ENCODE measurements around the gene SLC12A4. TPM values are rescaled to one million over a fixed set of nuclear protein-coding genes. Genes with fewer than 3 reads are reported as not detected.
"Not testable (repeated sequence)": the region's sequence is repeated elsewhere in the genome, so short reads cannot be mapped to it uniquely, and the experiment has no call there.

Gene SLC12A4
- 10 to 100 TPM; 31.8 to 45.4 TPM for total RNA-seq
- polyA plus RNA-seq (ENCODE audit: insufficient read length in 2 of 2): 10 to 100 TPM; 52.9 to 58.8 TPM
- long read RNA-seq, donor 1, full-length matches to known transcripts: 2 of 7 reads
- long read RNA-seq, donor 1, partial matches to known transcripts: 5 of 7 reads
- long read RNA-seq, donor 1, other reads (novel, unspliced or antisense): 0 of 7 reads
- long read RNA-seq, donor 2, partial matches to known transcripts: 5 of 5 reads
- long read RNA-seq, donor 2, other reads (novel, unspliced or antisense): 0 of 5 reads
- long read RNA-seq, donor 3, full-length matches to known transcripts: 1 of 1 reads
- long read RNA-seq, donor 3, partial matches to known transcripts: 0 of 1 reads
- long read RNA-seq, donor 3, other reads (novel, unspliced or antisense): 0 of 1 reads
- long read RNA-seq, donor 4, partial matches to known transcripts: 11 of 12 reads
- long read RNA-seq, donor 4, other reads (novel, unspliced or antisense): 0 of 12 reads

- Histone ChIP-seq H3K4me3 (ENCODE audit: low read depth, low read length) (peak within 1 kb of the TSS; percentile 79), H3K27me3 (ENCODE audit: control insufficient read depth, insufficient read depth, low read length) (peaks cover 19% of the 10 kb centered on the region), H3K9me3 (ENCODE audit: control insufficient read depth, insufficient read depth, low read length) (no peaks in the 10 kb centered on the region), H3K27ac (ENCODE audit: low read depth, low read length) (peak within 1 kb of the TSS; percentile 76), H3K4me1 (ENCODE audit: control insufficient read depth, insufficient read depth, low read length) (peaks cover 45% of the 10 kb centered on the region), H3K36me3 (ENCODE audit: control insufficient read depth, insufficient read depth, low read length) (peaks cover 5% of the 10 kb centered on the region)
- DNase-seq (ENCODE audit: low read depth in 4 of 6, low spot score in 6 of 6): peak in 4 of 6 donors; percentile 66 to 90 (median 68)
- 2% methylated on average over 78 of the region's 78 CpGs for WGBS (ENCODE audit: insufficient coverage)
These were observed at the start of gene SLC12A4 for GRCh38 chr16:67968400-67969253. TSS of gene SLC12A4 (minus strand) at chr16:67968637. CDS start at chr16:67968553, 84 bp downstream.

DNA sequence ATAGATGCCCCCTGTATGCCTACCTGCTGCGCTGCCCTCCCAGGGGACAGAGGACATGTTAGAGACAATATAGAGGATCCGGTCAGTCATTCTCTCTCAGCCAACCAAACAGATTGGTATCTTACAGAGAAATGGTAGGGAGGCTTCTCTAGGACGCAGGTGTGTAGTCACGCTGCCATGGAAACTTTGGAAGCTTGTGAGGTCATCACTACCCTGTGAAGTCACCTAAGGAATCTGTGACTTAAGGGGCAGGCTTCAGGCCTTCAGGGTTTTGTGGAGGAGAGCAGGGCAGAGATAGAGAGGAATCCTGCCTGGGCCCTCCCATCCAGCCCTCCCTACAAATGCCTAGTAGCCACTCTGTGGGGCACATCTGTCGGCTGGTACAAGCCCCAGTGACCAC lies 47.2 kb upstream of the SLC12A4 start, which contains the start of gene DPEP2NB:
Gene DPEP2NB, minus strand, starts transcription at position 231 of the 400 bp plus-strand sequence. Its CDS starts 141 bp downstream, at position 90.
- H3K9me3 ChIP-seq (ENCODE audit: control insufficient read depth, insufficient read depth, low read length): no peaks in the 10 kb centered on the region
- DNase-seq (ENCODE audit: low read depth in 4 of 6, low spot score in 6 of 6): no peak
- no peak within 1 kb of the TSS for H3K4me3 ChIP-seq (ENCODE audit: low read depth, low read length)
- no peak within 1 kb of the TSS for H3K27ac ChIP-seq (ENCODE audit: low read depth, low read length)
- 100% methylated on average over 1 of the region's 5 CpGs for WGBS (ENCODE audit: insufficient coverage)
- H3K27me3 ChIP-seq (ENCODE audit: control insufficient read depth, insufficient read depth, low read length): no peaks in the 10 kb centered on the region
- H3K36me3 ChIP-seq (ENCODE audit: control insufficient read depth, insufficient read depth, low read length): no peaks in the 10 kb centered on the region
- H3K4me1 ChIP-seq (ENCODE audit: control insufficient read depth, insufficient read depth, low read length): no peaks in the 10 kb centered on the region

- no peaks in the 10 kb centered on the region for H3K36me3 ChIP-seq (ENCODE audit: control insufficient read depth, insufficient read depth, low read length)
- whole genome bisulfite sequencing (ENCODE audit: insufficient coverage): no CpG with 5 or more reads among the region's 1 CpG
- H3K9me3 ChIP-seq (ENCODE audit: control insufficient read depth, insufficient read depth, low read length): no peaks in the 10 kb centered on the region
- H3K27ac ChIP-seq (ENCODE audit: low read depth, low read length): no peak overlapping the region
- H3K27me3 ChIP-seq (ENCODE audit: control insufficient read depth, insufficient read depth, low read length): no peaks in the 10 kb centered on the region
- DNase-seq (ENCODE audit: low read depth in 4 of 6, low spot score in 6 of 6): no peak
- no peaks in the 10 kb centered on the region for H3K4me1 ChIP-seq (ENCODE audit: control insufficient read depth, insufficient read depth, low read length)
- H3K4me3 ChIP-seq (ENCODE audit: low read depth, low read length): no peak overlapping the region
These were observed 45.0 kb upstream of the SLC12A4 start for GRCh38 chr16:68013440-68013839.

DNA sequence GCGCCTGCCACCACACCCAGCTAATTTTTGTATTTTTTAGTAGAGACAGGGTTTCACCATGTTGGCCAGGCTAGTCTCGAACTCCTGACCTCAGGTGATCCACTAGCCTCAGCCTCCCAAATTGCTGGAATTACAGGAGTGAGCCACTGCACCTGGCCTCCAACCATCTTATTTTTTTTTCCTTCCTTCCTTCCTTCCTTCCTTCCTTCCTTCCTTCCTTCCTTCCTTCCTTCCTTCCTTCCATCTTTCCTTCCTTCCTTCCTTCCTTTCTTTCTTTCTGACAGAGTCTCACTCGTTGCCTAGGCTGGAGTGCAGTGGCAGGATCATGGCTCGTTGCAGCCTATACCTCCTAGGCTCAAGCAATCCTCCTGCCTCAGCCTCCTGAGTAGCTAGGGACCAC lies 41.4 kb upstream of the SLC12A4 start:
- H3K27ac ChIP-seq (ENCODE audit: low read depth, low read length); H3K27me3 ChIP-seq (ENCODE audit: control insufficient read depth, insufficient read depth, low read length); DNase-seq (ENCODE audit: low read depth in 4 of 6, low spot score in 6 of 6); H3K36me3 ChIP-seq (ENCODE audit: control insufficient read depth, insufficient read depth, low read length); H3K4me1 ChIP-seq (ENCODE audit: control insufficient read depth, insufficient read depth, low read length); H3K4me3 ChIP-seq (ENCODE audit: low read depth, low read length); H3K9me3 ChIP-seq (ENCODE audit: control insufficient read depth, insufficient read depth, low read length): not testable (repeated sequence)
- WGBS (ENCODE audit: insufficient coverage): 92% methylated on average over 3 of the region's 4 CpGs

GRCh38 chr16:68009157-68009735 lies 40.8 kb upstream of the SLC12A4 start:
- Histone ChIP-seq H3K36me3 (ENCODE audit: control insufficient read depth, insufficient read depth, low read length) (no peaks in the 10 kb centered on the region), H3K9me3 (ENCODE audit: control insufficient read depth, insufficient read depth, low read length) (no peaks in the 10 kb centered on the region), H3K27me3 (ENCODE audit: control insufficient read depth, insufficient read depth, low read length) (no peaks in the 10 kb centered on the region), H3K27ac (ENCODE audit: low read depth, low read length) (no peak overlapping the region), H3K4me3 (ENCODE audit: low read depth, low read length) (no peak overlapping the region), H3K4me1 (ENCODE audit: control insufficient read depth, insufficient read depth, low read length) (no peaks in the 10 kb centered on the region)
- DNase-seq (ENCODE audit: low read depth in 4 of 6, low spot score in 6 of 6): no peak
- WGBS (ENCODE audit: insufficient coverage): 56% methylated on average over 9 of the region's 9 CpGs

DNA sequence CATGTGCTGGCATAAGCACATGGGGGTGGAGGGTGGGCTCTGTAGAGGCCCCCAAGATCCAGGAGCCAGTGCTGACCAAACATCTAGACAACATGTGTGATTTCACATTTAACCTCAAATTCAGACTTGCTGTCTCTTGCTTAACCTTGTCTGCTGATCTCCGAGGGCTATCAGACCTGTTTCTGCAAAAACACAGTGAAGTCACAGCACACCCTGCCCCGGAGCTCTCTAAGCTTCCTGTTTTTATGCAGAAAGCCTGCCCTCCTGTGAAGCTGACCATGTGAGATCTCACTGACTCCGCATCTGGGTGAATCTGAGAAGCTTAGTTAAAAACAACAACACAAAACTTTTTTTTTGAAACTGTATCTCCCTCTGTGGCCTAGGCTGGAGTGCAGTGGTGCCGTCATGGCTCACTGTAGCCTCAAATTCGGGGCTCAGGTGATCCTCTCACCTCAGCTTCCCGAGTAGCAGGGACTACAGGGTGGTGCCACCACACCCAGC lies 37.4 kb upstream of the SLC12A4 start:
- no peaks in the 10 kb centered on the region for H3K9me3 ChIP-seq (ENCODE audit: control insufficient read depth, insufficient read depth, low read length)
- H3K27me3 ChIP-seq (ENCODE audit: control insufficient read depth, insufficient read depth, low read length): no peaks in the 10 kb centered on the region
- H3K4me1 ChIP-seq (ENCODE audit: control insufficient read depth, insufficient read depth, low read length): no peaks in the 10 kb centered on the region
- H3K4me3 ChIP-seq (ENCODE audit: low read depth, low read length): no peak overlapping the region
- no peak for DNase-seq (ENCODE audit: low read depth in 4 of 6, low spot score in 6 of 6)
- no peaks in the 10 kb centered on the region for H3K36me3 ChIP-seq (ENCODE audit: control insufficient read depth, insufficient read depth, low read length)
- peak overlapping the region; percentile 52 for H3K27ac ChIP-seq (ENCODE audit: low read depth, low read length)
- 53% methylated on average over 4 of the region's 6 CpGs for WGBS (ENCODE audit: insufficient coverage)

- Histone ChIP-seq H3K9me3 (ENCODE audit: control insufficient read depth, insufficient read depth, low read length) (no peaks in the 10 kb centered on the region), H3K36me3 (ENCODE audit: control insufficient read depth, insufficient read depth, low read length) (no peaks in the 10 kb centered on the region), H3K4me3 (ENCODE audit: low read depth, low read length) (no peak overlapping the region), H3K4me1 (ENCODE audit: control insufficient read depth, insufficient read depth, low read length) (peaks cover 2% of the 10 kb centered on the region), H3K27ac (ENCODE audit: low read depth, low read length) (peak overlapping the region; percentile 52), H3K27me3 (ENCODE audit: control insufficient read depth, insufficient read depth, low read length) (no peaks in the 10 kb centered on the region)
- no peak for DNase-seq (ENCODE audit: low read depth in 4 of 6, low spot score in 6 of 6)
- 87% methylated on average over 5 of the region's 9 CpGs for WGBS (ENCODE audit: insufficient coverage)
These were observed 36.8 kb upstream of the SLC12A4 start for GRCh38 chr16:68005211-68005610.

DNA sequence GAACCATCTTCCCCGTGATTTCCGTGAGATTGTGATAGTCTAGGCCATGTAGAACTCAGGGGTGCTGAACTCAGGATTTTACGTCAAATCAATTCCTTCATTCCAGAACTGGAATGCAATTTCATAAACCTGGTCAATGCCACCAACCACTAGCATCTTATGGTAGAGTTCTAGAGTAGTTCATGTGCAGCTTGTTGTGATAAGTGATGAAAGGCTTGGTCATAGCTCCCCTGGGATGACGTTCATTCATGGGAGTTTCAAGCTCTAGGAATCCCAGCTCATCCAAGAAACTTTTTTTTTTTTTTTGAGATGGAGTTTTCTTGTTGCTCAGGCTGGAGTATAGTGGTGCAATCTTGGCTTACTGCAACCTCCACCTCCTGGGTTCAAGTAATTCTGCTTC lies 34.6 kb upstream of the SLC12A4 start:
- WGBS (ENCODE audit: insufficient coverage): no CpG with 5 or more reads among the region's 4 CpGs
- Histone ChIP-seq H3K4me3 (ENCODE audit: low read depth, low read length) (no peak overlapping the region), H3K9me3 (ENCODE audit: control insufficient read depth, insufficient read depth, low read length) (no peaks in the 10 kb centered on the region), H3K27me3 (ENCODE audit: control insufficient read depth, insufficient read depth, low read length) (no peaks in the 10 kb centered on the region), H3K36me3 (ENCODE audit: control insufficient read depth, insufficient read depth, low read length) (no peaks in the 10 kb centered on the region), H3K27ac (ENCODE audit: low read depth, low read length) (no peak overlapping the region), H3K4me1 (ENCODE audit: control insufficient read depth, insufficient read depth, low read length) (peaks cover 5% of the 10 kb centered on the region)
- DNase-seq (ENCODE audit: low read depth in 4 of 6, low spot score in 6 of 6): no peak

DNA sequence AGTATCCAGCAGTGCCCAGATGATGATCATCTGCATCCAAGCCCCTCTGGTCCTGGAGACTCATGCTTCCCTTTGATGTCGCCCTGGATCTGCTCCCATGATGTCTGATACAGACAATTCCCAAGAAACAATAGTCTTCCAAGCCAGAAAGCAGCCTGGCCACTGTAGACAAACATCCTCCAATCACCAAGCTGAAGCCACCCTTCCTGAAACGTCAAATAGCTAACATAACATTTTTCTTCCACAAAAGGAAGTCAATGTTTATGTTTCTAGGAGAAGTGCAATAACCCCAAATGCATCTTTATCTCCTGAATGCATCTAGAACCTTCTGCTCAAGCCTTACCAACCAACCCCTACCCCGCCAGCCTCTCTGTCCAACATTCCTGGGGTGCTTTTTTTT lies 32.0 kb upstream of the SLC12A4 start:
- Histone ChIP-seq H3K27ac (ENCODE audit: low read depth, low read length) (peak overlapping the region; percentile 61), H3K4me1 (ENCODE audit: control insufficient read depth, insufficient read depth, low read length) (peaks cover 5% of the 10 kb centered on the region), H3K9me3 (ENCODE audit: control insufficient read depth, insufficient read depth, low read length) (no peaks in the 10 kb centered on the region), H3K27me3 (ENCODE audit: control insufficient read depth, insufficient read depth, low read length) (no peaks in the 10 kb centered on the region), H3K36me3 (ENCODE audit: control insufficient read depth, insufficient read depth, low read length) (no peaks in the 10 kb centered on the region), H3K4me3 (ENCODE audit: low read depth, low read length) (no peak overlapping the region)
- DNase-seq (ENCODE audit: low read depth in 4 of 6, low spot score in 6 of 6): no peak
- 69% methylated on average over 2 of the region's 3 CpGs for WGBS (ENCODE audit: insufficient coverage)

All from spinal cord (tissue), 10 donors.